RKO (cell line): ENCODE data around the gene CSGALNACT2.
"Not testable (repeated sequence)": the region's sequence is repeated elsewhere in the genome, so short reads cannot be mapped to it uniquely, and the experiment has no call there.

Experiments
- DNase-seq: peaks from one replicate; pipeline ENCODE4 v3.0.0-alpha.2; 2016; ENCODE audit warnings: low spot score

CSGALNACT2 gene

GRCh38 chr10:43183764-43184163, 45.5 kb downstream of the CSGALNACT2 start:
- not testable (repeated sequence) for DNase-seq

GRCh38 chr10:43186150-43186549, 47.9 kb downstream of the CSGALNACT2 start:
- DNase-seq, result no peak

- no peak for DNase-seq
Measured at GRCh38 chr10:43187213-43187612, 49.0 kb downstream of the CSGALNACT2 start.

- DNase-seq, result no peak
Measured at GRCh38 chr10:43188702-43189101, 50.5 kb downstream of the CSGALNACT2 start.

GRCh38 chr10:43190289-43190688, 52.0 kb downstream of the CSGALNACT2 start:
- DNase-seq, result no peak

- no peak for DNase-seq
Measured at GRCh38 chr10:43190775-43191174, 52.5 kb downstream of the CSGALNACT2 start.

GRCh38 chr10:43192884-43193283, 54.6 kb downstream of the CSGALNACT2 start:
- no peak for DNase-seq

- DNase-seq, result no peak
Measured at GRCh38 chr10:43193496-43194080, 55.3 kb downstream of the CSGALNACT2 start.

GRCh38 chr10:43194266-43194665, 56.0 kb downstream of the CSGALNACT2 start:
- DNase-seq, result no peak

GRCh38 chr10:43194859-43195258, 56.6 kb downstream of the CSGALNACT2 start:
- DNase-seq, result no peak

GRCh38 chr10:43195557-43195956, 57.3 kb downstream of the CSGALNACT2 start:
- no peak for DNase-seq

GRCh38 chr10:43196131-43196980, 58.1 kb downstream of the CSGALNACT2 start:
- DNase-seq, result no peak

GRCh38 chr10:43196981-43197833, 59.0 kb downstream of the CSGALNACT2 start:
- no peak for DNase-seq

- DNase-seq, result no peak
Measured at GRCh38 chr10:43197834-43198681, 59.8 kb downstream of the CSGALNACT2 start.

GRCh38 chr10:43198682-43199005, 60.4 kb downstream of the CSGALNACT2 start:
- DNase-seq, result no peak

- no peak for DNase-seq
Measured at GRCh38 chr10:43199088-43199683, 60.9 kb downstream of the CSGALNACT2 start.

GRCh38 chr10:43199684-43200537, 61.7 kb downstream of the CSGALNACT2 start:
- DNase-seq, result no peak

- DNase-seq, result no peak
Measured at GRCh38 chr10:43200538-43201390, 62.5 kb downstream of the CSGALNACT2 start.

GRCh38 chr10:43201545-43202131, 63.4 kb downstream of the CSGALNACT2 start:
- no peak for DNase-seq
